ENCODE results near the gene SLC2A5. TPM values are rescaled to one million over a fixed set of nuclear protein-coding genes. Genes with fewer than 3 reads are reported as not detected.
A peak's percentile ranks its signal among the peaks of the same experiment; 100 is the strongest.
"Not testable (repeated sequence)": the region's sequence is repeated elsewhere in the genome, so short reads cannot be mapped to it uniquely, and the experiment has no call there.

The SLC2A5 gene
- total RNA-seq, 1 donor from 2014 or later, result not detected

DNA sequence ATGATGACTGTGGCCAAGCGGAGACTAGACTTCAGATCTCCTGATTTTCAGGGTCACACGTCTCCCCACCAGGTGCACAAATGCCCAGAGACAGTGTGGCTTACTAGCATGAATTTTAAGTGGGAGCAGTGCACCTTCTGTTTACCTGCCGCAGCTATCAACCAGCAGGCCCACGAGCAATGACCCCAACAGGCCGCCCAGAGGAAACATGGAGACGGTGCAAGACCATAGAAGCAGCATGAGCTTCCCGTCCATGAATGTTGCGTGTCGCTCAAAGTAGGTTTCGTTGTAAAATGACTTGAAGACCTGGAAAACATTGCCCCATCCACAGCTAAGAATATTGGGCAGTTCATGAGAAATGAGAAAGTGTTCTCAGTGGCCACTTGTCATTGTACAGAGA is 46.7 kb downstream of the SLC2A5 start:
- no peak overlapping the region for H3K4me3 Mint-ChIP-seq
- no peaks in the 10 kb centered on the region for H3K4me1 Mint-ChIP-seq
- no peak for DNase-seq
- H3K9me3 Mint-ChIP-seq, result no peaks in the 10 kb centered on the region
- H3K36me3 Mint-ChIP-seq (ENCODE audit: low read depth), result no peaks in the 10 kb centered on the region
- no peak overlapping the region for H3K27ac Mint-ChIP-seq
- intact Hi-C loops (cut with micrococcal nuclease), result no loop called here
- H3K27me3 Mint-ChIP-seq, result peaks cover 11% of the 10 kb centered on the region

DNA sequence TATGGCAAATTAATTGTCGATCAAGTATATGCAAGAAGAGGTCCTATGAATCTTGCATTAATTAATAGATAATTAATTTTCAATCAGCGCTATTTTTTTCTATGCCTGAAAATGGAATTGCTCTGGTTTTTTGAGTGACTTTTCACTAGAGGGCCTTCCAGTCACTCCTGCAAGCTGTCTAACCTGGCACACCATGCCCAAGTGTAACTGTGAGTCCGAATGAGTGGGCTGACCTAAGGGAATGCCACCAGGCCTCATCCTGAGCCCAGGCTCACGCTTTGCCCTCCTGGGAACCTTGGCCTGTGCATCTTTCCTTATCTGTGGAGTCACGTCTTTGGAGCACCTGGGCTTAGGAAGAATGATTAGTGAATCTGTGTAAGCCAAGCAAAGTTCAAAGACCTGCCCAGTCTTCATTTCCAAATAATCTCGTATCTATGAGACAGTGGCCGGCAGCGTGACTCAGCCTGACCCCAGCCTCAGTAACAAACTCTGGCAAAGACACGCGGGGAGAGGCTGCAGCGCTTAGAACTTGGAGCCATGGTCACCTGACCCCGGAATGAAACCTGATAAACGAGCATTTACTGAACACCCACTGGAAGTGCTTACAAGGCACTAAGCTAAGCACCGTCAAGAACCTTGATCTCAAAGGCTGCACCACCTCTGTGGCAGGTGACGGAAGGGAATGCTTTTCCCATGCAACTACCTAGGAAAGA is 47.3 kb downstream of the SLC2A5 start:
- H3K36me3 Mint-ChIP-seq (ENCODE audit: low read depth); intact Hi-C loops (cut with micrococcal nuclease); DNase-seq; H3K9me3 Mint-ChIP-seq; H3K27ac Mint-ChIP-seq; H3K4me3 Mint-ChIP-seq; H3K4me1 Mint-ChIP-seq: not testable (repeated sequence)
- peaks cover 10% of the 10 kb centered on the region for H3K27me3 Mint-ChIP-seq

DNA sequence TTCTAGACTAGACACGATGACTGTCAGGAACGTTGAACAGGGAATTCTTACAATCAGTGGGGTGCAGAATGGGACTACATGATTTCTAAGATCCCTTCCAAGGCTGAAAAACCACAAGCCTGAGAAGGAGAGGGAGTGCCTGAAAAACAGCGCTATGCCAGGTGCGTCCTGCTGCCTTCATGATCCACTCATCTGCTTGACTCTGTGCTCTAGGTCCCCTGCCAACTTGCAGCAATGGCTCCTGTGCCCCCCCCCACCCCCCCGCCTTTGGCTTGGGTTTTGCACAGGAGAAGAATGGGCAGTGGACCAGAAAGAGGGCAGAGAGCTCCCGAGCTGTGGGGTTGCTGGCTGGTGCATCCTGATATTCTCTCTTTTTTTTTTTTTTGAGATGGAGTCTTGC is 49.1 kb downstream of the SLC2A5 start:
- Mint-ChIP-seq H3K9me3 (no peaks in the 10 kb centered on the region), H3K27me3 (peaks cover 10% of the 10 kb centered on the region), H3K36me3 (ENCODE audit: low read depth) (no peaks in the 10 kb centered on the region), H3K4me1 (no peaks in the 10 kb centered on the region), H3K27ac (no peak overlapping the region), H3K4me3 (no peak overlapping the region)
- intact Hi-C loops (cut with micrococcal nuclease), result no loop called here
- DNase-seq, result no peak

DNA sequence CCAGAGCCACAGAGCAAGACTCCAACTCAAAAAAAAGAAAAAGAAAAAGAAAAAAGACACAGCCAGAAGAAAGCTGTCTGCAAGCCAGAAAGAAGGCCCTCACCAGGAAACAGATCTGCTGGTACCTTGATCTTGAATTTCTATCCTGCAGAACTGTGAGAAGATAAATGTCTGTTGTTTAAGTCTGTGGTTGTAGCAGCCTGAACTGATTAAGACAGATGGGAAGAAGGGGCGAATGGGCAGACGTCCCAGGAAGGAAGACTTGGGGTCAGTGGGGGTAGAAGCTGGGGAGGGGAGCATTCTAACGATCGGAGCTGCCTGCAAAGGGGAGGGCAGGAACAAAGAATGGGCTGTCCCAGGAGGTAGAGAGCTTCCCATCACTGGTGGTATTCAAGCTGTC is 49.5 kb downstream of the SLC2A5 start:
- H3K36me3 Mint-ChIP-seq (ENCODE audit: low read depth), result no peaks in the 10 kb centered on the region
- no peaks in the 10 kb centered on the region for H3K9me3 Mint-ChIP-seq
- H3K27ac Mint-ChIP-seq, result no peak overlapping the region
- peaks cover 10% of the 10 kb centered on the region for H3K27me3 Mint-ChIP-seq
- no peak overlapping the region for H3K4me3 Mint-ChIP-seq
- no peaks in the 10 kb centered on the region for H3K4me1 Mint-ChIP-seq
- intact Hi-C loops (cut with micrococcal nuclease), result no loop called here
- no peak for DNase-seq

DNA sequence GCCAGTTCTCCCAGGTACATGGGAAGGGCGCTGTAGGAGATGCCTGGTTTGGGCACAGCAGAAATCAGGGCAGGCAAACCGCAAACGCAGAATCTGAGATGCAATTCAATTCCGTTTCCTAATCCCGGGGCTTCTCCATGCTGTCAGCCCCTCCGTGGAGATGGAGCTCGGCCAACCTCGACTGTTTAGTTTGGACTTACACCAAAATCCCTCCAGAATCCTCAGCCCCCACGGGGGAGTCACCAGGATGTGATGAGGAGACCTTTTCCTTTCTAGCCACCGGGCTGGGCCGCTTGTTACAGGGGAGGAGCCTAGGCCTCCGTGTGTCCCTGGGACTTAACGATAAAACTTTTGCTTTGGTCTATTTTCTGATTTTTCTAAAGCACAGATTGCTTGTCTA is 51.1 kb downstream of the SLC2A5 start:
- Mint-ChIP-seq H3K4me3 (no peak overlapping the region), H3K4me1 (no peaks in the 10 kb centered on the region), H3K36me3 (ENCODE audit: low read depth) (no peaks in the 10 kb centered on the region), H3K27ac (no peak overlapping the region), H3K9me3 (no peaks in the 10 kb centered on the region), H3K27me3 (peaks cover 10% of the 10 kb centered on the region)
- intact Hi-C loops (cut with micrococcal nuclease), result no loop called here
- DNase-seq, result no peak

DNA sequence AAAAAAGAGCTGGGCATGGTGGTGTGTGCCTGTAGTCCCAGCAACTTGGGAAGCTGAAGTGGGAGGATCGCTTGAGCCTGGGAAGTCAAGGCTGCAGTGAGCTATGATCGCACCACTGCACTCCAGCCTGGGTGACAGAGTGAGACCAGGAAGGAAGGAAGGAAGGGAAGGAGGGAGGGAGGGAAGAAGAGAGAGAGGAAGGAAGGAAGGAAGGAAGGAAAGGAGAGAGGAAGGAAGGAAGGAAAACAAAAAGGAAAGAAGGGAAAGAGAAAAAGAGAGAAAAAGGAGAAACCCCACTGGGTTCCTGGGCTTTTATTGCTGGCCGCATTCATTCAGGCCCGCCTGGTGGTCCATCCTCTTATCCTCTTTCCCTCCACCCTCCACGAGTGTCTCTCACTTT is 53.0 kb downstream of the SLC2A5 start:
- intact Hi-C loops (cut with micrococcal nuclease), result no loop called here
- Mint-ChIP-seq H3K4me3 (no peak overlapping the region), H3K27ac (no peak overlapping the region), H3K4me1 (no peaks in the 10 kb centered on the region), H3K36me3 (ENCODE audit: low read depth) (no peaks in the 10 kb centered on the region), H3K27me3 (peaks cover 13% of the 10 kb centered on the region), H3K9me3 (no peaks in the 10 kb centered on the region)
- DNase-seq, result no peak

DNA sequence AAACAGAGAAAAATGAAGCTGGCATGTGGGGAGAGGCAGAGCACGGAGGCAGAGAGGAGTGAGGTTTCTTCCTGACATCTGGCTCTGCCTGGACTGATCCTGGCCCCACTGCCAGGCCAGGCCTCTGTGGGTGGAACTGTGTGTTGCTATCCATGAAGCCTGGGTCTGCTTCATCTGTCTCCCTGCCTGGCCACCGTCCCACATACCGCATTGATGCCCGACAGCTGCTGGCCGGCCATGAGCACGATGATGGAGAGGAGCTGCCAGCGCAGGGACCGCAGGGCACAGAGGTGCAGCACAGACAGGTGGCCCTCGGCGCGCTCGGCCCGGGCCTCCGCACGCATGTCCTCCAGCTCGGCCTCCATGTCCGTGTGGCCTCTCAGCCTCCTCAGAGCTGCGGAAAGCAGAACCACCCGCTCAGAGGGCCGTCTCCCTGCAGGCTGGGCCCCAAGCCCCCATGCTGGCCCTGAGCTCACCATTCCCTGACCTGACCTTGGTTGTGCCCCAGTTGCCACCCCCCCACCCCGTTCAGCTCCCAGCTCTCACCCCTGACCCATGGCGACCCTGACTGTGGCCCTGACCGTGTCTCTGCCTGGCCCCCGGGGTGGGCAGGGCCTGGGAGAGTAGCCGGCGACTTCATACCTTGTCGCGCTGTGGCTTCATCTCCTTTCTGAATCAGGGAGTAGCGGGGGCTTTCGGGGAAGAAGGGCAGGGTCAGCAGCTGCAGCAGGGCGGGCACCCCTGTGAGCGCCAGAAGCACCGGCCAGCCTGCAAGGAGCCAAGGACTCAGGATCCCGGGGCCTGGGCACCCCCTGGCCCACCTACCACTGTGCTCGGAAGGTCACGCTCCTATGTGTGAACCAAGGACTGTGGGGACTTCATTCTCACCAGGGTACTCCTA is 54.7 kb downstream of the SLC2A5 start:
- Mint-ChIP-seq H3K27ac (no peak overlapping the region), H3K9me3 (no peaks in the 10 kb centered on the region), H3K27me3 (peaks cover 4% of the 10 kb centered on the region), H3K4me3 (no peak overlapping the region), H3K4me1 (peaks cover 4% of the 10 kb centered on the region), H3K36me3 (ENCODE audit: low read depth) (no peaks in the 10 kb centered on the region)
- DNase-seq, result no peak
- intact Hi-C loops (cut with micrococcal nuclease), result no loop called here

DNA sequence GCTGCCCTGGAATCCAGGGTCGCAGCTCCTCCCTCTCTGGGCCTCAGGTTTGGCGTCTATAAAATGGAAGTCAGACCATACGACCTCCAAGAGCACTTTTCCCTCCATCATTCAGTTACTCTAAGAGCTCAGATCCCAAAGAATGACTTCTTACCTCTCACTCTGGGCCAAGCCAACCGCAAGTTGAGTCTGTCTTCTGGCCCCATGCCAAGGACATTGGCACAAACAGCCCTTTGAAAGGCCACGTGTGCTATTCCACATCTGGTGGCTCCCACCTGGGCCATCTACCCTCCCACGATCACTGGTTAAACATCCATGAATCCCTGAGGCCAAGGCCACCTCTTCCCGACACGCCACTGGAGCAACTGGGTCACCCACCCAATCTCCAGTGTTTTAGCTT is 55.6 kb downstream of the SLC2A5 start:
- Mint-ChIP-seq H3K27ac (no peak overlapping the region), H3K36me3 (ENCODE audit: low read depth) (no peaks in the 10 kb centered on the region), H3K27me3 (peaks cover 6% of the 10 kb centered on the region), H3K9me3 (no peaks in the 10 kb centered on the region), H3K4me3 (no peak overlapping the region), H3K4me1 (peaks cover 4% of the 10 kb centered on the region)
- no peak for DNase-seq
- intact Hi-C loops (cut with micrococcal nuclease), result no loop called here

DNA sequence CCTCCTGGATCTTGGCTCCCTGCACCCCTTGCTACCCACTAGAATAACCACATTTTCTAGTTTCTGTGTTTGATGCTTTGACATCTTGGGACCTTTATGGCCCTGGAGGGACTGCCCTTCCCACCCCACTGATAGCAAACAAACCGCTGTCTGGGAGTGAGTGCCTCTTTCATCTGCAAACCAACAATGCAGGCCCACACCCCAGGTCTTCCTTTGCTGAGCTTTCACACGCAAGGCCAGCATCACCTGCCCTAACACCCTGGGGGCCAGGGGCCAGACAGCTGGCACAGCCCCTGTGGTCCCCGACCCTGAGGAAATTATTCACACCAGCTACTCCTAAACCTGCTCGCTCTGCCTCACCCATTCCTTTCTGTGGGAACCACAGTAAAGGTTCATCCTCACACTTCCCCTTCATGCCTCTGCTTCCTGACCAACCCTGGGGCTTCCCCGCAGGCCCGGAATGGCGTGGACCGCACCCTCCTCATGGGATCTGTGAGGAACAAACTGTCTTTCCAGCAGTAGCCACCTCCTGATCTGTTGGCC is 58.6 kb downstream of the SLC2A5 start:
- DNase-seq, result no peak
- intact Hi-C loops (cut with micrococcal nuclease), result loop anchor here (1.0 kb wide), 1 partner anchor 90 kb away; no protein-coding TSS in a partner anchor
- no peak overlapping the region for H3K27ac Mint-ChIP-seq
- H3K9me3 Mint-ChIP-seq, result no peaks in the 10 kb centered on the region
- peaks cover 4% of the 10 kb centered on the region for H3K4me1 Mint-ChIP-seq
- no peaks in the 10 kb centered on the region for H3K36me3 Mint-ChIP-seq (ENCODE audit: low read depth)
- peaks cover 5% of the 10 kb centered on the region for H3K27me3 Mint-ChIP-seq
- no peak overlapping the region for H3K4me3 Mint-ChIP-seq

DNA sequence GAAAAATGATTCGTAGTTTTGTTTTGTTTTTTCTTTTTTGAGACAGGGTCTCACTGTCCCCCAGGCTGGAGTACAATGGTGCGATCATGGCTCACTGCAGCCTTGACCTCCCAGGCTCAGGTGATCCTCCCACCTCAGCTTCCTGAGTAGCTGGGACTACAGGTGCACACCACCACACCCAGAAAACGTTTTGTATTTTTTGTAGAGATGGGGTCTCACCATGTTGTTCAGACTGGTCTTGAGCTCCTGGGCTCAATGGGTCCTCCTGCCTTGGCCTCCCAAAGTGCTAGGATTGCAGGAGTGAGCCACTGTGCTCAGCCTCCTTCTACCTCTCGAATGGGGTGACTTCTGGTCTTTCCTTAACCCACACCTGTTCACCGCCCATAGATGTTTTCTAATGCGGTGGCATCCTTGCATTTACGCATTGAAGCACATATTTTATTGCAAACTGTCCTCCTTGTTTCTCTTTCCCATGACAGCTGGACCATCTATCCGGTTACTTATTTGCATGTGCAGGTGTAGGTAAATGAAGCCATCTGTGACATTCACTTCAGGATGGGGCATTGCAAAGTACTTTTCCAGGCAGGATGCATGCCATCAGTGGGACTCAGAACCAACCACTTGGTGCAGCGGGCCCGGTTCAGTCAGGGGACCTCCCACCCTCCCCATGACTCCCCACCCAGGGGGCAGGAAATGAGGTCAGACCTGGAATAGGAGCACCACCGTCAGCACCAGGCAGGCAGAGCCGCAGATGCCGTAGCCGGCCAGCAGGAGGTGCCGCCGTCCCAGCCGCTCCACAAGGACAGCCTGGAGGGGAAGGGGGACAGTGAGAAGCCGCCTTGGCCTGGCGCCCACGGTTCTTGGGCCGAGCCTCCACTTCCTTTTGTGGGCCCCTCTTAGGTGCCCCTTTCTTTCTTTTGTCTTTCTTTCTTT is 59.7 kb downstream of the SLC2A5 start:
- DNase-seq, result peak; percentile 83
- no peak overlapping the region for H3K4me3 Mint-ChIP-seq
- no peaks in the 10 kb centered on the region for H3K36me3 Mint-ChIP-seq (ENCODE audit: low read depth)
- intact Hi-C loops (cut with micrococcal nuclease), result loop anchor here (1.0 kb wide), 1 partner anchor 92 kb away; no protein-coding TSS in a partner anchor
- peaks cover 9% of the 10 kb centered on the region for H3K4me1 Mint-ChIP-seq
- H3K9me3 Mint-ChIP-seq, result no peaks in the 10 kb centered on the region
- peaks cover 5% of the 10 kb centered on the region for H3K27me3 Mint-ChIP-seq
- no peak overlapping the region for H3K27ac Mint-ChIP-seq

DNA sequence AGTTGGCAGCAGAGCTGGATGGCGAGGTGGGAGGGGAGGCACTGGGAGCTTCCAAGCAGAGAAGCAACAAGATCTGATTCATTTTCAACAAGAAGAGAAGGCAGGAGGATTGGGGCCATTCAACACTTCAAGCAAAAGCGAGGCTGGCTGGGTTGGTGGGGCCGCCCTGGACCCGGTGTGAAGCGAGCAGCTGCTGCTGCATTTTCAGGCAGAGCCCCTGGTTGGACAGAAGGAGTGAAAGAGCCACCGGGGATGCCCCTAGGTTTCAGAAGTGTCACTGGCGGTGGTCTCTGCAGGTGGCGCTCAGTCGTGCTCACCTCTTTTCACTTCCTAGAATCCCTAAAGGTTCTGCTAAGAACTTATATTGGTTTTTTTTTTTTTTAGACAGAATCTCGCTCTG is 61.2 kb downstream of the SLC2A5 start:
- intact Hi-C loops (cut with micrococcal nuclease), result no loop called here
- no peak overlapping the region for H3K4me3 Mint-ChIP-seq
- no peaks in the 10 kb centered on the region for H3K9me3 Mint-ChIP-seq
- H3K4me1 Mint-ChIP-seq, result peaks cover 9% of the 10 kb centered on the region
- no peak overlapping the region for H3K27ac Mint-ChIP-seq
- H3K27me3 Mint-ChIP-seq, result peaks cover 5% of the 10 kb centered on the region
- no peak for DNase-seq
- no peaks in the 10 kb centered on the region for H3K36me3 Mint-ChIP-seq (ENCODE audit: low read depth)

DNA sequence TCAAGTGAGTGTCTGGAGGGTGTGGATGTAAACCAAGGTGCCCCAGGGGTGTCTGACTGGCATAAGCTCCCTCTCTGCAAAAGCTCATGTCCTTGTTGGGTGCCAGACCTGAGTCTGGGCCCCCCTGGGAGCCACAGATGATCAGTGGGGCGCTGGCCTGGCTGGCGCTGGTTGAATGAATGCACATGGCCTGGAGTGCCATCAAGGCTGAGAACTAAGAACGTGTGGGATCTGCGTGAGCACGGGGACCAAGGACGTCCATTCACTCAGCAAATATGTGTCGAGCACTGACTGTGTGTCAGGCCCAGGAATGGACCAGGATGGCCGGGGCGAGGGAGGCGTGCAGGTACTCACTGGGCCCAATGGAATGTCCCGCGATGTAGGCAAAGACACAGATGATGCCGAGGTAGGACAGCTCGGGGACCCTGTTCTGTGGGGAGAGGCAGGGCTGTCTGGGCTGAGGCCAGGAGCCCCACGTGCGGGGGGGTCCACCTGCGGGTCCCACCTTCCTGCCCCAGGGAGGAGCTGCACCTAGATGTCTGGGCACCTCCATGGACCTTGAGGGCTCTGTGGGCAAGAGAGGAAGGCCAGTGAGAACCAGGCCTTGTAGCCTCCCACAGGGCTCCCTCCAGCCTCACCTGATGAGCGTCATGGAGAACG is 62.3 kb downstream of the SLC2A5 start:
- intact Hi-C loops (cut with micrococcal nuclease), result no loop called here
- no peak overlapping the region for H3K27ac Mint-ChIP-seq
- H3K4me1 Mint-ChIP-seq, result peaks cover 9% of the 10 kb centered on the region
- no peak for DNase-seq
- H3K4me3 Mint-ChIP-seq, result no peak overlapping the region
- H3K36me3 Mint-ChIP-seq (ENCODE audit: low read depth), result no peaks in the 10 kb centered on the region
- H3K27me3 Mint-ChIP-seq, result peaks cover 2% of the 10 kb centered on the region
- H3K9me3 Mint-ChIP-seq, result no peaks in the 10 kb centered on the region

DNA sequence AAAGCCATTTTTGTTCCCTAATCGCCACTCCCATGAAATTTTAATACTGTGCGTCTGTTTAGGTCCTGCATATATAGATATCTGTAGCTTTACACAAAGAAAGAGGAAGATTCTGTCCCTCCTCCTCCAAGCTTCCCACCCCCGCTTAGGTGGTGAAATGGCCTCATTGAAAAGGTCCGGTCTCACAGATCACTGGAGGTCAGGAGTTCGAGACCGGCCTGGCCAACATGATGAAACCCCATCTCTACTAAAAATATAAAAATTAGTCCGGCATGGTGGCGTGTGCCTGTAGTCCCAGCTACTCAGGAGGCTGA is 64.1 kb downstream of the SLC2A5 start:
- peaks cover 7% of the 10 kb centered on the region for H3K4me1 Mint-ChIP-seq
- H3K36me3 Mint-ChIP-seq (ENCODE audit: low read depth), result no peaks in the 10 kb centered on the region
- no peak for DNase-seq
- H3K4me3 Mint-ChIP-seq, result no peak overlapping the region
- H3K9me3 Mint-ChIP-seq, result no peaks in the 10 kb centered on the region
- peaks cover 2% of the 10 kb centered on the region for H3K27me3 Mint-ChIP-seq
- intact Hi-C loops (cut with micrococcal nuclease), result loop anchor here (1.0 to 2.0 kb wide), 3 partner anchors 17 to 149 kb away; no protein-coding TSS in a partner anchor
- H3K27ac Mint-ChIP-seq, result no peak overlapping the region

Data from activated CD4-positive, alpha-beta T cell treated with anti-CD3 and anti-CD28 coated beads, Interleukin-2, amount 10 ng/mL, durations not matched to agents 24 days and 14 days (primary cell).